Stimulated activated CD4-positive, alpha-beta T cell treated with anti-CD3 and anti-CD28 coated beads, Interleukin-2, amount 100 ng/mL, for 48 hours (primary cell): Measurements from ENCODE around the gene RPS6KA6.
A peak's percentile ranks its signal among the peaks of the same experiment; 100 is the strongest.
"Not testable (repeated sequence)": the region's sequence is repeated elsewhere in the genome, so short reads cannot be mapped to it uniquely, and the experiment has no call there.

Experiments
- DNase-seq, 2 donors: peaks; one replicate each; pipeline ENCODE4 v3.0.0-alpha.2; 2020

RPS6KA6 gene

GRCh38 chrX:84161641-84162040, 26.4 kb downstream of the RPS6KA6 start:
- DNase-seq: no peak

- DNase-seq: no peak
Observed at GRCh38 chrX:84160736-84161135, 27.3 kb downstream of the RPS6KA6 start.

DNA sequence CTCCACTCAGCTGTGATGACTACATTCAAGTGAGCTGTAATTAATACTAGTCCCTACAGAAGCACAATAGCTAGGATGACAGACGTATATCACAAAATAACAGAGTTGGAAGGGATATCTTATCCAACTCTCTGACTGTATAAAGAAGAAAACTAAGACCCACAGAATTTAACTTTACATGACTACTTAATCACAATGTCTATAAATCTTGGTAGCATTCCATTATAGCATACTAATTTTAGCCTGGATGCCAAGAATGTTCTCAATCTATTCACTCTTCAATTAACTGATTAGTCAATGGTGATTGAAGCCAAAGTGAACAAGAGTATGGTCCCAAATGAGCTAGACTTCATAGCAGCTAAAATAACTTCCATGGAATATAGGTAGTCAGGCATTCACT, 31.2 kb downstream of the RPS6KA6 start:
- DNase-seq: no peak

- no peak for DNase-seq
Observed at GRCh38 chrX:84155938-84156337, 32.1 kb downstream of the RPS6KA6 start.

GRCh38 chrX:84153538-84153937, 34.5 kb downstream of the RPS6KA6 start:
- no peak for DNase-seq

GRCh38 chrX:84144991-84145390, 43.0 kb downstream of the RPS6KA6 start:
- DNase-seq: no peak

- no peak for DNase-seq
Observed at GRCh38 chrX:84144281-84144680, 43.7 kb downstream of the RPS6KA6 start.

GRCh38 chrX:84133023-84133422, 55.0 kb downstream of the RPS6KA6 start:
- DNase-seq: no peak

- DNase-seq: no peak
Observed at GRCh38 chrX:84123585-84123984, 64.4 kb downstream of the RPS6KA6 start.

DNA sequence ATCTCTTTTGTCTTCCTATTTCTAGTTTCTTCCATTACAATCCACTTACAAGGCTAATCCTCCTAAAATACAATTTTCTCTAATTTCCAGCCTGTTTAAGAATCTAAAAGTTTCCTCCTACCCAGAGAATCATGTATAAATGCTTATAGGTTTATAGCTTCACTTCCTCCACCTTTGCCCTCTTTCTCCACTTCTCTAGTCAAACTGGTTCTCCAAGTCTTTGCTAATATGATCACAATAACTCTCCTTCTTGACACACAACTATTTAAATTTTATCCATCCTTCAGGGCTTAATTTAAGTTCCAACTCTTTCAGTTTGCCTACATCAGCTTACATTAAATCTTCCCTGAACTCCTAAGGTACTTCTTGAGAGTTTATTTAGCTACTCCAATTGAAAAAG, 69.2 kb downstream of the RPS6KA6 start:
- DNase-seq: no peak

GRCh38 chrX:84118315-84118714, 69.7 kb downstream of the RPS6KA6 start:
- no peak for DNase-seq

DNA sequence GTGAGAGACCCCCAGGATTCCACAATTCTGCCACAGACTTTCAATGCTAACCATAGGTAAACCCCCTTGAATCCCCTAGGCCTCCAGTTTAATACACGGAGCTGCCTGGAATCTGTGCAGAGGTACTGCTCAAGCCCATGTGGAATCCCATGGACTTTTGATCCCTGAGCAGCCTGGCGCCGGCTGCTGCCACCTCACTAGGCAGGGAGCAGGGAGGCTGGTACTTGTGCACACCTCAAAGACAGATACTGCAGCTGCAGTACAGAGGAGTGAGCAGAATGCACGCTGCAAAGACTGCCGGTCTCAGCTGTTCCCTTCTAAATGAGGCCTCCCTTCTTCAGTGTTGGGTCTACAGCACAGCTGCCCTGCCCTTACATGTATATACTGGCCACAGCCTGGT, 79.4 kb downstream of the RPS6KA6 start:
- no peak for DNase-seq

GRCh38 chrX:84099120-84099519, 88.9 kb downstream of the RPS6KA6 start:
- no peak for DNase-seq

DNA sequence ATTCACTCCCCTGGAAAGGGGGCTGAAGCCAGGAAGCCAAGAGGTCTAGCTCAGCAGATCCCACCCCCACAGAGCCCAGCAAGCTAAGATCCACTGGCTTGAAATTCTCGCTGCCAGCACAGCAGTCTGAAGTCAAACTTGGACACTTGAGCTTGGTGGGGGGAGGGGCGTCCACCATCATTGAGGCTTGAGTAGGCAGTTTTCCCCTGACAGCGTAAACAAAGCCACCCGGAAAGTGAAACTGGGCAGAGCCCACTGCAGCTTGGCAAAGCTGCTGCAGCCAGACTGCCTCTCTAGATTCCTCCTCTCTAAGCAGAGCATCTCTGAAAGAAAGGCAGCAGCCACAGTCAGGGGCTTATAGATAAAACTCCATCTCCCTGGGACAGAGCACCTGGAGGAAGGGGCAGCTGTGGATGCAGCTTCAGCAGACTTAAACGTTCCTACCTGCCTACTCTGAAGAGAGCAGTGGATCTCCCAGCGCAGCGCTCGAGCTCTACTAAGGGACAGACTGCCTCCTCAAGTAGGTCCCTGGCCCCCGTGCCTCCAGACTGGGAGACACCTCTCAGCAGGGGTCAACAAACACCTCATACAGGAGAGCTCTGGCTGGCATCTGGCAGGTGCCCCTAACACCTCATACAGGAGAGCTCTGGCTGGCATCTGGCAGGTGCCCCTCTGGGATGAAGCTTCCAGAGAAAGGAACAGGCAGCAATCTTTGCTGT, 108.4 kb downstream of the RPS6KA6 start:
- not testable (repeated sequence) for DNase-seq

- DNase-seq: no peak
Observed at GRCh38 chrX:84078991-84079390, 109.0 kb downstream of the RPS6KA6 start.

DNA sequence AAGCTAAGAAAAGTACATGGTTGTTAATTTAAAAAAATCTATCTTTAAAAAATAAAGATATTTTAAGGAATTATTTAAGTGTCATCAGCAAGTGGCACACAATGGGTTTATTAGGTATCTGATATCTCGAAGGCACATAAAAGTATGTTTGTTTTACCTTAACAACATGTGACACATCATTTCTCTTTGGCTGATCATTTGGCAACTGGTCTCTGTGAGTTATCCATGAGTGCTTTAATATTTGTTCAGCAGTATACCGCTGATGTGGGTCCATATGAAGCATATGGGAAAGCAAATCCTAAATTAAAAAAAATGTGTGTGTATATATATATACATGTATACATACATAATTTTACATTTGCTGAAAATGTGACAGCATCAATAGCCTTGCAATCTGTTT, 123.2 kb downstream of the RPS6KA6 start:
- DNase-seq: no peak

GRCh38 chrX:84064164-84064563, 123.8 kb downstream of the RPS6KA6 start:
- no peak for DNase-seq

DNA sequence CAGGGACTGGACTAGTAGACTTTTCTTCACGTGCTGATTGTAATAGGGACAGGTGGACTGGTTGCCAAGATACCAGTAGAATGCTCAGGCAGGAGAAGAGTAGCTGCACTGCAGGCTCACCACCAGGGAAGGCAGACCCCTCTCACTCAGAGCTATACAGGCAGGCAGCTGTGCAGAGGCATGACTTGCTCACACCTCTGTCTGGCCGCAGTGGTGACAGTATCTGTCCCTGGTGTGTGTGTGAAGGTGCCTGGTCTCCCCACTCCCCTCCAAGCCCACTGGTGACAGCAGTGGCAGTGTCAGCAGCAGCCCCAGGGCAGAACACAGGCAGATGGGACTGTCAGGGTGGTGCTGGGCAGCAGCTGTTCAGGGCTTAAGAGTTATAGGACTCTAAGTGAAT, 140.7 kb downstream of the RPS6KA6 start:
- no peak for DNase-seq

DNA sequence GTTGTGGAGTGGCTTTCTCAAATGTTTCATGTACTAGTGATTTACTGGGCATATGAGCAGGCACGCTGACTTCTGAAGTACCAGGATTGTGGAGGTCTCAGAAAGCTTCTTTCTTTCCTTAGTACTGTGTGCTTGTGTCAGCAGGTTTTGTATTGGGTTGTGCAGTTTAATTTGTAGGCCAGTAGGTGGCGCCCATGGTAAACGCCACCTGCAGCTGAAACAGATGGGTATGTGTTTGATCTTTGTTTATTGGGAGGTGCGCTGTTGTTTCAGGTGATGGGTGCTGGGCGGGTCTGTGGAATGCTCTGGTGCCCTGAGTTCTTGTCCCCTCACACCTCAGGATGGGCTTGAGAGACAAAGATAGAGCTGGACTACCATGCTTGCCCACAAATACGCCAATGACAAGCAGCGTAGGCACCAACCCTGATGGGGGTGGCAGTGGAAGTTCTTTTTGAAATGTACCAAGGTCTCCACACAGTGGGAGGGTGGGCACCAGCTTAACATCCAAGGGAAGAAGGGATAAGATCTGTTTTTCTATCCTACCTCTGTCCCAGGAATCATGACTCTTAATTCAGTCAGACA, 141.5 kb downstream of the RPS6KA6 start:
- DNase-seq: peak; percentile 0 to 16

GRCh38 chrX:84044051-84044450, 143.9 kb downstream of the RPS6KA6 start:
- no peak for DNase-seq
